HG02973 (cell line): Measurements from ENCODE around the gene CORO2A.
A peak's percentile ranks its signal among the peaks of the same experiment; 100 is the strongest.

Source experiments
- ATAC-seq: cut with Tn5 transposase; IDR thresholded peaks from one replicate; pipeline ENCODE4 v1.9.1; 2021; ENCODE audit warnings: moderate library complexity; ENCODE audit not compliant: unreplicated experiment

The CORO2A gene

DNA sequence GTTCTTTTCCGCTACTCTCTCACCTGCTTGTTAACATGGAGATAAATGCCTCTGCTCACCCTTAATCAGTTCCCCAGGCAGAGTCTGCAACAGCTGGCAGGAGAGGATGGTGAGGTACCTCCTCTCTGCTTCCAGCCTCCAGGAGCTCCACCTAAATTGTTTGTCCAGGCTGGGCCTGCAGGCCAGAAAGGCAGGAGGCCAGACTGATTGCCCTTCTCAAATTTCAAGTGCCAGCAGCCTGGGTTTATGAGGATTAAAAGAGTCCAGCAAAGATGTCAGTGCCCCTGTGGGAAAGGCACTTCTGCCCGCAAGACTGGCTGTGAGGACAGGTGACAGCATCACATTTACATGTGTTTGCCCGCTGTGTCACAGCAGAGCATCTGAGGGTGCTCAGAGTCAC lies 19.8 kb downstream of the CORO2A start:
- no peak for ATAC-seq

DNA sequence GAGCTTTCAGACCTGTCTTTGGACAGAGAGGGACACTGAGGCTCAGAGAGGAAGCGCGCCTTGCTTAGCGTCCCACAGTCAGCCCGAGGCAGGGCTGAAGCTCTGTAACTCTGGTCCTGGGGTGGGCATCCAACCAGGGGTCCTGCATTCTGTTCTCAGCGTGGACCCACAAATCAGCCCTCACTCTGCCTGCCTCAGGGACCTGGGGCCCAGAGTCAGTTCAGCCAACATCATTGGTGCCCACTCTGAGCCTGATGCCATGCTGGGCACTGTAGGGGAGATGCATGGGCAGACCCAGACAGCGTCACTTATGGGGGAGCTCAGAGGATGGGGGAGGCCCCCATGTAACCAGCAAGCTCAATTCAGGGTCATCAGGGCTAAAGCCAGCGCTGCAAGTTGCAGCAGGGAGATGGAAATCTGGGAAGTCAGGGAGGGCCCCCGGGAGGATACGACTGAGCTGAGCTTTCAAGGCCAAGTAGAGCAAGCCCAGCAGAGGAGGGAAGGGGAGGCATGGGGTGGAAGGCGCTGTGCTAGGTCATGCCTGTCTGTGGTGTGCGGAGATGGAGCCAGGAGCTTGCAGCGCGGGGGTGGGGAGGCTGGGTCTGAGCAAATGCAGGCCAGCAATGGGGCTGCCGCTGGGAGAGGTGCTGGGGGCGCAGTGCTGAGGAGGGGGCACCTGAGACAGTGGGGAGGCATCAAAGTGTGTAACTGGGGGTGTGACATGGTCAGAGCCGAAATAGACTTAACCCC lies 21.1 kb downstream of the CORO2A start:
- ATAC-seq = no peak

DNA sequence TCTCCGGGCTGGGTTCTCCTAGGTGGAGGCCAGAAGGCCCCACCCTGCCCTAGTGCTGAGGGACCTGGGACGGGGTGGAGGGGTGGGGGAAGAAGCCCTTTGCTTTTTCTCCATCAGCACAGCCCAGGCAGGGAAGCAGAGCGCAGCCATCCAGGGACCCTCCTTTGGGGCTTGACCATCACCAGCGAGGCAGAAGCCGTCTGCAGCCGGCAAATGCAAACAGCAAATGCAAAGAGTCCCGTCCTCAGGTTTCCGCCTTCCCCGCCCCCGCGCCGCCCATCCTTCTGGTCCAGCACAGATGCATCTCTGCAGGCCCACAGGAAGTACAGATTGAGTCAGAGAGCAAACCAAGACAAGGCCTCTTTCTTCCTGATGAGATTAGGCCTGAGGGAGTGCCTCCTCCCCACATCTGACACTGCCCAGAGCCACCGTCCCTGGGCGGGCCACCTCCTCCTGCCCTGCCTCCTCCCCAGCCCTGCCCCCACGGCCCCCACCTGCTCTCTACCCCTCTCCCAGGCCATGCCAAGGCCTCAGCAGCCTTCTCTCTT lies 23.4 kb downstream of the CORO2A start:
- ATAC-seq = peak; percentile 94

DNA sequence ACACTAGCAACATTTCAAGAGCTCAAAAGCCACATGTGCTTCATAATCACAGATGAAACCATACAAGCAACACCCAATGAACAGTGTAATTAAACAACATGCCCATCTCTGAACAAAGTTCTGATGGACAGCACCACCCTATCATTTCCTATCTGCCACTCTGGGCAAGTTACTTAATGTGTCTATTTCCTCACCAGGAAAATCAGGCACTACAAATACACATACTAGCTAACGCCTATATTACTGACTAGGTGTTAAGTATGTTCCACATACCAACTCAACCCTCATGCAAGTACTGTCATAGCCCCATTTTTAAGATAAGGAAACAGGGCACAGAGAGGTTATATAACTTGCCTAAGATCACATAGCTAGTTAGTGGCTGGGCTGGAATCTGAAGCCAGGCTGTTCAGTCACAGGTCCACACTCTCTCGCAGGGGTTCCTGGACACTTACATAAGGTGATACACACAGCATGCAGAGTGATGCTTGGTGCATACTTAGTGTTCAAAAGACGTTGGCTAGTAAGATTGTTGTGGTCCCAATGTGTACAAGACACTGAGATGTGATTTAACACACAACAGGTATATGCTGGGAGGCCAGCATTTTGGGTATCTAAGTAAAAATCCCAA lies 24.2 kb downstream of the CORO2A start:
- ATAC-seq = no peak

DNA sequence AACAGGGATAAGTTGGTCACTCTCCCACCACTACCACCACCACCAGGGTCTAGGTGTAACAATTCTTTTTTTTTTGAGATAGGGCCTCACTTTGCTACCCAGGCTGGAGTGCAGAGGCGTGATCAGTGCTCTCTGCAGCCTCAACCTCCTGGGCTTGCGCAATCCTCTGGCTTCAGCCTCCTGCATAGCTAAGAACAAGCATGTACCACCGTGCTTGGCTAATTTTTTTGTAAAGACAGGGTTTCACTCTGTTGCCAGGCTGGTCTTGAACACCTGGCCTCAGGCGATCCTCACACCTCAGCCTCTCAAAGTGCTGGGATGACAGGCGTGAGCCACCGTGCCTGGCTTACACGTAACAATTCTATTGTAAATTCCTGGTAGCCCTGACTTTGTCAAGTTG lies 27.5 kb downstream of the CORO2A start:
- ATAC-seq = no peak

DNA sequence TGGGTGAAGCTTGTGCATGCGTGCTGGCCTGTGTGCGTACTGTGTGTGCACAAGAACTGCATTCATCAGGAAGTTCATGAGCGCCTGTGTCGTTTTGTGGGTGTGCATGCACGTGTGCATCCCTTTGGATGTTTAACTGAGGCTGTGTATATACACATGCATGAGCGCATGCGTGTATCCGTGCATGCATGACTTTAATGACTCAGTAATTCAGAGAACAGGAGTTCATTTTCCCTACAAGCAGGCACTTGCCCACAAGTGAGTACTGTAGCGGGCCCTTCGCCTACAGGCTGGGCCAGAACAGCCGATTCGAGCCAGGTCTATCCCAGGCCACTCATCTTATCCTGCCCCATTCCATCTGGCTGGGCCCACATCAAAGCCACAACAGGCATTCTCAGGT lies 29.8 kb downstream of the CORO2A start:
- ATAC-seq = no peak

DNA sequence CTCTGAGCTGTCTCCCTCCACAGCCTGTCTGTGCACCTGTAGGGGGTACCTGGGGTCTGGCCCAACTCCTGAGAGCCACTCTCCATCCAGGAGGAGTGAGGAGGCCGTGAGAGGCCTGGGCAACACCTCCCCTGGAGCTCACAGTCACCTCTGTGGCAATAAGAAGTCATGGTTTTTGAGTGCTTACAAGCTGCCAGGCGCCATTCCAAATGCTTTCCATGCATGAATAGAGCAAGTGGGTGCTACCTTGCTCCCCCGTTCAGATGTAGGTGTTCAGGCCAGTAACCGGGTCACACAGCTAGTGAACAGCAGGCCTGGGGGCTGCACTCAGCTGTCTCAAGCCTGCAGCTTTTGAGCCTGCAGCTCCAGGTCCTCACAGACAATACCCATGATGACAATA lies 30.6 kb downstream of the CORO2A start:
- ATAC-seq = no peak

DNA sequence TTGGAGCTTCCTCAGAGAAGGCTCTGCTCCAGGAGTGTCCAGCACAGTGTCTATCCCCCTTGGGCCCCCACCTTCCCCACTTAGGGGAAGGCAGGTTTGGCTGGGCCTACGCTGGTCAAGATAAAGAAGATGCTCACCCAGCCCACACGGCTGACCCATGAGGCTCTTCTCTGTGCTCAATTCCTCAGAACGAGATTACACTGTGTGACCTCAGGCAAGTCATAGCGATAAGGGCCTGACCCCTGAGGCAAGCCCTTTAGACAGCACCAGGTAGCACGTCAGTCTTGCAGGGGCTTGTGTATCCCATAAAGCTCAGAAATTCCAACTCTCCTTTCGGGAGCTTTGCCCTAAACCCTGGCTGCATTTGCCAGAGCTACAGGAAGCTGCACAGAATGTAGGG lies 32.6 kb downstream of the CORO2A start:
- no peak for ATAC-seq

DNA sequence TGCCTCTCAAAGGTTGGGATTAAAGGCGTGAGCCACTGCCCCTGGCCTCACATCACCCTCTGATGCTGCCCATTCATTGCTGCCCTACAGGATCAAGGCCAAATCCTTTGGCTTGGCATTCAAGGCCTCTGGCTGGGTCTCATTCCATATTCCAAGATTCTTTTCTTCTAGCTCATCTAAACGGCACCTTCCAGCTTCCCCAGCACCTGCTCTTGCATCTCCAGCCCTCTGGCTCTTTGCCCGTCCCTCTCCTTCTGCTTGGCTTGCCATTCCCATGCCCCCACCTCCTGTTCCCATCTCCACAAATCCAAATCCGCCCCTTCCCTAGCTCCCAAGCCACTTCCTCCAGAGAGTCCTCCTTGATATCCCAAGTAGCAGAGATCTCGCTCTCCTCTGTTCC lies 33.1 kb downstream of the CORO2A start:
- ATAC-seq = no peak

DNA sequence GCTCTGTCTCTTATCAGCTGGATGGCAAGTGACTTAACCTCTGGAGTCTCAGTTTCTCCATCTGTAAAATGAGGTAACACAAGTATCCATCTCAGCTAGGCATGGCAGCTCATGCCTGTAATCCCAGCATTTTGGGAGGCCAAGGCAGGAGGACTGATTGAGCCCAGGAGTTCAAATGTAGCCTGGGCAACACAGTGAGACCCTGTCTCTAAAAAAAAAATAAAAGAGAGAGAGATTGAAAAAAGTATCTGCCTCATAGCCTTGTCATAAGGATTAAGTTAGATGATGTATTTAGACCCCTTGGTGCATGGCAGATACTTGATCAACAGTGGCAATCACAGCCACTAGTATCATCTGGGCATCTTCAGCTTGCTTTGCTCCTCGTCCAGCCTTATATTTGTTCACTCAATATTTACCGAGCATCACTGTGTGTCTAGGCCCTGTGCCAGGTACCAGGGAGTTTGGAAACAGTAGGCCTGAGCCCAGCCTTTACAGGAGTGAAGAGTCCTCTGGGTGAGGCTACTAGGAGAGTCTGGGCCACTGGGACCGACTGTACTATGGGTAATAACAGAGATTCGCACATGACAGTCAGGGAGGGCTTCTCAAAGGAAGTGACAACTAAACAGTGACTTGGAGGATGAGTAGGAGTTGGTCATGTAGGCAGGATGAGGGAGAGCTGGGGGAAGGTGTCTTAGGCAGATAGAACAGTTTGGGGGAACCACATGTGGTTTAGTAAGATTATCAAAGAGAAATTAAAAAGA lies 34.2 kb downstream of the CORO2A start:
- ATAC-seq = no peak

DNA sequence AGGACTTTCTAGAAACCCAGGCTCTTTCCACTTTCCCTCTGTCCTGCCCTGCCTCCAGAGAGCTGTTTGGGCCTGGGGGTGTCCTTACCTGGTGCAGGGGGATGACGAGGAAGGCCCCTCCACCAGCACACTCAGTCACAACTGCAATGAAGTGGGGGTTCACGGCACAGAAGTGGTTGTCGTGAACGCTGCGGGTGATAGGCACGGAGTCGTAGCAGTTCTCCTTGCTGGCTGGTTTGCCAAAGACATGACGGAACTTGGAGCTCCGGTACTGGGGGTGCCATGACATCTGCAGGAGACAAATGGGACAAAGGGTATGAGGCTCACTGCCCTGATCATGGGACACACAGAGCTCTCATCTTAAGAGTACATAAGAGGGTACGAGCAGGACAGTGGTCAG lies 35.1 kb downstream of the CORO2A start:
- no peak for ATAC-seq

DNA sequence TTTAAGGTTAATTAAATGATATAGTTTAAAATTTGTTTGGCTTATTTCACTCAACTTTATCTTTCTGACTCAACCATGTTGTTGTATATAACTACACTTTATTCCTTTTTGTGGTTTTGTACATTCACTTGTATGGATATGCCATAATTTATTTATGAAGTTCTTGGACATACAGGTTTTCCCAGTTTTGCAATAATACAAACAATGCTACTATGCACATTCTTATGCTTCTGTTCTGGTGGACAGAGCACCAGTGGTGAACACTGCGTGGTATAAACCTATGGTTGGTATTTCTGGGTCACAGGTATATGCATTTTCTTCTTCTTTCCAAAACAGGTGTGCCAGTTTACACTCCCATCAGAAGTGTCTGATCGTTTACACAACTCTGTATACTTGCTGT lies 37.8 kb downstream of the CORO2A start:
- ATAC-seq = no peak

DNA sequence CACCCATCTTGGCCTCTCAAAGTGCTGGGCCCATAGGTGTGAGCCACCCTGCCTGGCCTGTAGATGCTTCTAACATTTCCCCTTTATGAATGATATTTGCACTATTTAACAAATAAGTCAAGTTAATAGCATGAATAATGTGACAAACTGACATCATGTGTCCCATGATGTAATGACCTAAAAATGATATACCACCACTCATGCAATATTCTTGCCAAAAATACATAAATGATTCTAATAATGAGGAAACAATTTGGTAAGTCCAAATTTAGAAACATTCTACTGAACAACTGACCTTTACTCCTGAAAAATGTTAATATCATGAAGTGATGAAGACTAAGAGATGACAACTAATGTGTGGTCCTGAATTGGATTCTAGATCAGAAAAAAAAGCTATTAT lies 39.9 kb downstream of the CORO2A start:
- ATAC-seq = no peak

DNA sequence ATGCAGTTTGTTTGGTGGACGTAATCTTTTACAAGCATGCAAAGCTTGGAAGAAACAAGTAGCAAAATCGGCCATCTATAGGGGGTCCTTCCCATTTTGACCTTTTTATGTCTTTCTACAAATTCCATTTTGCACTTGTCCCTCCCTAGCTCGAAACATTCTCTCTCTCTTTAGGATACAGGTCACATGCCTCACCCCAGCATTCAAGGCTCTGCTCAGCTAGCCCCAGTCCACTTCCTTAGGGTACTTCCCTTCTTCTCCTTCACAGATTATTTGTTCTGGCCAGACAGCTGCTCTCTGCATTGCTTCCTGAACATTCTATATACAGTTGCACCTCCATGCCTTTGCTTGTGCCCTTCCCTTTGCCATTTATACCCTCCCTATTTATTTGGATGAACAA lies 41.7 kb downstream of the CORO2A start:
- no peak for ATAC-seq

DNA sequence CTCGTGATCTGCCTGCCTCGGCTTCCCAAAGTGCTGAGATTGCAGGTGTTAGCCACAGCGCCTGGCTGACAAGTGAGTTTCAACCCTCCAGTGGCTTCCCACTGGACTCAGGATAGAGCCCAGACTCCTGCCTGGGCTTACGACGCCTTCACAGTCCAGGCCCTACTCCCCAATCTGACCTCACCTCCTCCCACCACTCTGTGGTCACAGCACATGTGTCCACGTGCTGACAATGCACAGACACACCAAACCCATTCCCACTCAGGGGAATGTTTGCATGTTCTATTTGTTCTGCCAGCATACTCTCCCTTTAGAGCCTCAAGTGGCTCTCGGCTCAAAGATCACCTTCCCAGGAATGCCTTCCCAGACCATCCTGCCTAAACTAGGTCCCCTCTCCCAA lies 42.3 kb downstream of the CORO2A start:
- ATAC-seq = no peak

DNA sequence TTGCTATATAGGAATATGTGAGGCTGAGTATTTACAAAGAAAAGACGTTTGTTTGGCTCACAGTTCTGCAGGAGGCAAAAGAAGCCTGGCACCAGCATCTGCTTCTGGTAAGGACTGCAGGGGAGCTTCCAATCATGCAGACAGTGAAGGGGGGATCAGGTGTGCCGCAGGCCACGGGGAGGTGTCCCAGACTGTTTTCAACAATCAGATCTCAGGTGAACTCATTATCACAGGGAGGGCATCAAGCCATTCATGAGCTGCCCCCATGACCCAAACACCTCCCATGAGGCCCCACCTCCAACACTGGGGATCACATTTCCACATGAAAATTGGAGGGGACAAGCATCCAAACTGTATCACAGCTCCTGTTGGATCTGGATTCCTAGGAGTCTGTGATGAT lies 43.0 kb downstream of the CORO2A start:
- no peak for ATAC-seq

DNA sequence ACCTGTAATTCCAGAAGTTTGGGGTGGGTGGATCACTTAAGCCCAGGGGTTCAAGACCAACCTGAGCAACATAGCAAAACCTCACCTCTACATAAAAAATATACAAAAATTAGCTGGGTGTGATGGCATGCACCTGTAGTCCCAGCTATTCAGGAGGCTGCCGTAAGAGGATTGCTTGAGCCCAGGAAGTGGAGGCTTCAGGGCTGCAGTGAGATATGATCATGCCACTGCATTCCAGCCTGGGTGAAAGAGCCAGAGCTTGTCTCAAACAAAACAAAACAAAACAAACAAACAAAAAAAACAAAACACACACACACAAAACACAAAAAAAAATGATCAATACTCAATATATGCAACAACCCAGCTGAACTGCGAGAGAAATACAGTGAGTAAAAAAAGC lies 44.0 kb downstream of the CORO2A start:
- ATAC-seq = no peak

DNA sequence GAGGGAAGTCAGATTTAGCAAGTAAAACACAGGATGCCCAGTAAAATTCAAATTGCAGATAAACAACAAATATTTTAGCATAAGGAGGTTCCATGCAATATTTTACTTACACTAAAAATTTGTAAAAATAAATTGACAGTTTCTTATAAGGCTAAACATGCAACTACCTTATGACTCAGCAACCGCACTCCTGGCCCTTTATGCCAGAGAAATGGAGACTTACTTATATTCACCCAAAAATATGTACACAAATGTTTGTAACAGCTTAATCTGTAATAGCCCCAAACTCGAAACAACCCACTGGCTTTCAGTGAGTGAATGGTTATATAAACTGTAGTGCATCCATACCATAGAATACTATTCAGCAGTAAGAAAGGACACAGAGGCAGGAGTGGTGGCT lies 44.9 kb downstream of the CORO2A start:
- no peak for ATAC-seq

DNA sequence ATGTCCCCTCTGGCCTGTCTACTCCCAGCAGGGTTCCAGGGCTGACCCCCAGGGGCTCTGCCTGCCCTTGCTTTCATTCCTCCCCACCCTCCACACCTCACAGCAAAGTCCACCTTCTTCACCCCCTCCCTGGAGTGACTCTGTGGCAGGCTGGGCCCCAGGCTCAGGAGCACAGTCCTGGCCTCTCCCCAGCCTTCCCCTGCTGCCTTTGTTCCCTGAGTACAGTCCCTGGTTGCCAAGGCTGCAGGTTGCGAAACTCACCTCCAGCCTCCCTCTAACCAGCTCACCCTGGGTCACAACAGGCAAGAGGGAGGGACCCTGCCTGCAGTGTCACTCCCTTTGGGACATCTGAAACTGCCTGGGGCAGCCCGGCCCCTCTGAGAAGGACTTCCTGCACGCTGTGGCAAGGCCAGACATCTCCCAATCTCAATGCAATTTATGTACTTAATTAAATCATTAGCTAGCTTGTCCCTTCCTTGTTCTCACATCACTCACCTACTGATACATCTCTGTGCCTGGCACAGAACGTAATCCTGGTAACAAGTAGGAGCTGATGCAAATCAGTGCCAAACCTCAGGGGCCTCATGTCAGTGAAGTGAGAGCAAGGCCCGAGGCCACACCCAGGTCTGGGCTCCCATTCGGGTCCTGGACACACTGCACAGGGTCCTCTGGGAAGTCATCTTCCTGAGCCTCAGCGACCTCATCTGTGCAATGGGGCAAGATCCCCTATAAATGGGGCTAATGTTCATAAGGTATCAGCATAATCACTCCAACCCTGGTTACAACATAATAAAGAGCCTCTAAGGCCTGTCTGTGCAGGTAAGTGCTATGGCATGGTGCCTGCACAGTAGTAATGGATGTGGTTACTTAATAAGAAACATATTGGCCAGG lies 46.1 kb downstream of the CORO2A start:
- no peak for ATAC-seq

DNA sequence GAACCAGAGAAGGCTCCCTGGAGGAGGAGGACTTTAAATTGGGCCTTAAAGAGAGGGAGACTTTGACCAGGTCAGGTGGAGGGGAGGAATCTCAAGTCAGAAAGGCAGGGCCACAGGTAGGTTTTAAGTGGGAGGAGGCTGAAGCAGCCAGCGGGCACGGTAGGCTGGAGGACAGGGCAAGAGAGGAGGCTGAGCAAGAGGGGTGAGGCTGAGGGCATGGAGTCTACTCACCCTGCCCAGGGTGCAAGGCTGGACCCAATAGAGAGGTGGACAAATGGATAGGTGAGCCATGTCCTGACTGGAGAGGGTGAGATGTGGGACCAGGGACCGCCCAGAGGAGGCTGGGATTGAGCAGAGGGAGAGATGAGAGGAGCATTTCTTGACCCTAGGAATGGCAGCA lies 47.8 kb downstream of the CORO2A start:
- ATAC-seq = no peak

DNA sequence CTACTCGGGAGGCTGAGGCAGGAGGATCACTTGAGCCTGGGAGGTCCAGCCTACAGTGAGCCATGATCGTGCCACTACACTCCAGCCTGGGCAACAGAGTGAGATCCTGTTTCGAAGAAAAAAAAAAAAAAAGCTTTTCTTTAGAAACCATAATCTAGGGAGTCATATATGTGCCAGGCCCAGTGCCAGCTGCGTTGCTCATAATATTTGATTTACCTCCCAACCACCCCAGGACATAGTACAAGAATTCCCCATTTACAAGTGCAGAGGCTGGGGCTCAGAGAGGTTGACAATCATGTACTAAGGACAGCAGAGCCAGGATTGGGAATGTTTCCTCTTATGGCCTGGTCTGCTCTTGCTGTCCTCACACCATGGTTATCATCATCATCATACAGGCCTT lies 48.4 kb downstream of the CORO2A start:
- no peak for ATAC-seq
